Muscle layer of colon (tissue), 2 donors: ENCODE results near the gene TRPM7.
"Not testable (repeated sequence)": the region's sequence is repeated elsewhere in the genome, so short reads cannot be mapped to it uniquely, and the experiment has no call there.

ENCODE experiments used
- H3K27ac ChIP-seq: one replicate; pipeline ENCODE4 v1.7.0; 2013; ENCODE audit warnings: low read depth, mild to moderate bottlenecking, low read length, moderate library complexity
- H3K27me3 ChIP-seq, 2 donors: one replicate each; pipeline ENCODE4 v1.7.0; 2013; ENCODE audit warnings: low read length in 2 of 2, mild to moderate bottlenecking in 2 of 2; ENCODE audit not compliant: insufficient read depth in 2 of 2, control insufficient read depth in 1 of 2
- H3K36me3 ChIP-seq: one replicate; pipeline ENCODE4 v1.7.0; 2013; ENCODE audit warnings: mild to moderate bottlenecking, low read length; ENCODE audit not compliant: insufficient read depth
- H3K4me1 ChIP-seq: one replicate; pipeline ENCODE4 v1.7.0; 2013; ENCODE audit warnings: mild to moderate bottlenecking, low read length; ENCODE audit not compliant: insufficient read depth
- H3K4me3 ChIP-seq, 2 donors: one replicate each; pipeline ENCODE4 v1.7.0; 2013; ENCODE audit warnings: low read length in 2 of 2, low read depth in 1 of 2, mild to moderate bottlenecking in 1 of 2, moderate library complexity in 1 of 2
- H3K9ac ChIP-seq: one replicate; pipeline ENCODE4 v1.7.0; 2013; ENCODE audit warnings: low read length
- H3K9me3 ChIP-seq: one replicate; pipeline ENCODE4 v1.7.0; 2013; ENCODE audit warnings: mild to moderate bottlenecking, low read length
- donor health status: abdominal sarcoma.
- donor health status: Adenocarcinoma of cecum.

Gene TRPM7

GRCh38 chr15:50653156-50653743 is 33.3 kb downstream of the TRPM7 start:
- peaks cover 7% of the 10 kb centered on the region for H3K36me3 ChIP-seq
- no peak overlapping the region for H3K27ac ChIP-seq
- H3K4me1 ChIP-seq = no peaks in the 10 kb centered on the region
- no peak overlapping the region for H3K4me3 ChIP-seq
- no peak overlapping the region for H3K9ac ChIP-seq
- no peaks in the 10 kb centered on the region for H3K27me3 ChIP-seq
- no peaks in the 10 kb centered on the region for H3K9me3 ChIP-seq

- Histone ChIP-seq H3K27ac (no peak overlapping the region), H3K9ac (no peak overlapping the region), H3K4me1 (no peaks in the 10 kb centered on the region), H3K27me3 (no peaks in the 10 kb centered on the region), H3K9me3 (no peaks in the 10 kb centered on the region), H3K36me3 (peaks cover 7% of the 10 kb centered on the region), H3K4me3 (no peak overlapping the region)
Measured at GRCh38 chr15:50652671-50653070, 33.9 kb downstream of the TRPM7 start.

- no peaks in the 10 kb centered on the region for H3K4me1 ChIP-seq
- H3K27me3 ChIP-seq = no peaks in the 10 kb centered on the region
- H3K4me3 ChIP-seq = no peak overlapping the region
- no peaks in the 10 kb centered on the region for H3K9me3 ChIP-seq
- peaks cover 30% of the 10 kb centered on the region for H3K36me3 ChIP-seq
- no peak overlapping the region for H3K27ac ChIP-seq
- H3K9ac ChIP-seq = no peak overlapping the region
Measured at GRCh38 chr15:50641318-50641717, 45.3 kb downstream of the TRPM7 start.

- no peaks in the 10 kb centered on the region for H3K9me3 ChIP-seq
- no peak overlapping the region for H3K4me3 ChIP-seq
- H3K36me3 ChIP-seq = peaks cover 45% of the 10 kb centered on the region
- H3K27ac ChIP-seq = no peak overlapping the region
- no peaks in the 10 kb centered on the region for H3K4me1 ChIP-seq
- no peaks in the 10 kb centered on the region for H3K27me3 ChIP-seq
- no peak overlapping the region for H3K9ac ChIP-seq
Measured at GRCh38 chr15:50636146-50636545, 50.5 kb downstream of the TRPM7 start.

- H3K27ac ChIP-seq = no peak overlapping the region
Measured at GRCh38 chr15:50633653-50634052, 52.9 kb downstream of the TRPM7 start.

GRCh38 chr15:50628421-50628820 is 58.2 kb downstream of the TRPM7 start:
- Histone ChIP-seq H3K9me3 (no peaks in the 10 kb centered on the region), H3K9ac (no peak overlapping the region), H3K36me3 (peaks cover 28% of the 10 kb centered on the region), H3K4me3 (no peak overlapping the region), H3K27me3 (no peaks in the 10 kb centered on the region), H3K27ac (no peak overlapping the region), H3K4me1 (peaks cover 9% of the 10 kb centered on the region)

More at GRCh38 chr15:50633653-50634052, 52.9 kb downstream of the TRPM7 start:
- H3K9me3 ChIP-seq = no peaks in the 10 kb centered on the region
- H3K4me3 ChIP-seq = no peak overlapping the region
- H3K4me1 ChIP-seq = no peaks in the 10 kb centered on the region
- peaks cover 51% of the 10 kb centered on the region for H3K36me3 ChIP-seq
- H3K27me3 ChIP-seq = no peaks in the 10 kb centered on the region
- no peak overlapping the region for H3K9ac ChIP-seq

- peaks cover 9% of the 10 kb centered on the region for H3K4me1 ChIP-seq
- peak overlapping the region; percentile 12 for H3K27ac ChIP-seq
- H3K4me3 ChIP-seq = peak overlapping the region in 1 of 2 donors; percentile 13
- no peaks in the 10 kb centered on the region for H3K9me3 ChIP-seq
- no peak overlapping the region for H3K9ac ChIP-seq
- H3K36me3 ChIP-seq = peaks cover 21% of the 10 kb centered on the region
- no peaks in the 10 kb centered on the region for H3K27me3 ChIP-seq
Measured at GRCh38 chr15:50627351-50628055, 59.1 kb downstream of the TRPM7 start.

GRCh38 chr15:50624616-50625168 is 61.9 kb downstream of the TRPM7 start:
- Histone ChIP-seq H3K4me1 (peaks cover 9% of the 10 kb centered on the region), H3K36me3 (no peaks in the 10 kb centered on the region), H3K27ac (no peak overlapping the region)

GRCh38 chr15:50622361-50622943 is 64.1 kb downstream of the TRPM7 start:
- H3K27ac ChIP-seq, H3K9me3 ChIP-seq, H3K27me3 ChIP-seq, H3K36me3 ChIP-seq, H3K4me1 ChIP-seq, H3K9ac ChIP-seq, H3K4me3 ChIP-seq: not testable (repeated sequence)

More at GRCh38 chr15:50624616-50625168, 61.9 kb downstream of the TRPM7 start:
- H3K9me3 ChIP-seq = no peaks in the 10 kb centered on the region
- H3K9ac ChIP-seq = no peak overlapping the region
- no peak overlapping the region for H3K4me3 ChIP-seq
- no peaks in the 10 kb centered on the region for H3K27me3 ChIP-seq

- not testable (repeated sequence) for H3K27ac ChIP-seq, H3K9me3 ChIP-seq, H3K9ac ChIP-seq, H3K4me1 ChIP-seq, H3K4me3 ChIP-seq, H3K27me3 ChIP-seq
- peaks cover 12% of the 10 kb centered on the region for H3K36me3 ChIP-seq
Measured at GRCh38 chr15:50616960-50617359, 69.6 kb downstream of the TRPM7 start.

- not testable (repeated sequence) for H3K27ac ChIP-seq, H3K27me3 ChIP-seq, H3K4me1 ChIP-seq, H3K4me3 ChIP-seq, H3K9ac ChIP-seq, H3K9me3 ChIP-seq
- peaks cover 15% of the 10 kb centered on the region for H3K36me3 ChIP-seq
Measured at GRCh38 chr15:50616554-50616953, 70.0 kb downstream of the TRPM7 start.
